ENCODE data around the gene NAV1. TPM values are rescaled to one million over a fixed set of nuclear protein-coding genes. Genes with fewer than 3 reads are reported as not detected.

NAV1 gene
- total and polyA plus RNA-seq, 2 donors (not counting 3 experiments of a cell fraction or from before 2014, with no cell fraction given), result 19.9 to 138 TPM

DNA sequence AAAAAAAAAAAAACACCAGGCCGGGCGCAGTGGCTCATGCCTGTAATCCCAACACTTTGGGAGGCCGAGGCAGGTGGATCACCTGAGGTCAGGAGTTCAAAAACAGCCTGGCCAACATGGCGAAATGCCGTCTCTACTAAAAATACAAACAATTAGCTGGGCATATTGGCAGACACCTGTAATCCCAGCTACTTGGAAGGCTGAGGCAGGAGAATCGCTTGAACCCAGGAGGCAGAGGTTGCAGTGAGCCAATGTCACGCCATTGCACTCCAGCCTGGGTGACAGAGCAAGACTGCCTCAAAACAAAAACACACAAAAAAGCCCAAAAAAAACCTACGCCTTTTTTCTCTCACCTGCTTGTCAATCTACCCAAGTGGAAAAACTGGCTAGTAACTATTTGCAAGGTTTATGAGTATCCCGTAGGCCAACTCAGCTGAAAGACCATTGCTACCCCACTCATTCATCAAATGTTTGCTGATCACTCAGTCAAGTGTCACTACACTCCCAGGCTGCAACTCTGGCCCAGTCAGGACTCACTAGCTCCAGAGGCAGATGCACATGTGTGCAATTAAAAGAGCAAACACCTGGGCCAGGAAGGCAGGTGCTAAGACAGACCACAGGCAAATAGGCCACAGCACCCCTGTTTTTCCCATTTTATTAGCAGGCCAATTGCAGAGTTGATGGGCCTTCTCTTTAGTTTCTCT is 34.0 kb upstream of the NAV1 start:
- dilution Hi-C loops (cut with MboI; ENCODE audit: extremely low pct_ligation_motif_present, low sequenced_read_pairs), result no loop called here
- peaks cover 67% of the 10 kb centered on the region for H3K79me2 ChIP-seq (ENCODE audit: control insufficient read depth, insufficient read depth, low read length)
- TF ChIP-seq POLR2AphosphoS5 (IDR thresholded peaks at IDR 0.05; ENCODE audit: insufficient read depth, low read depth, low read length) (no peak), GATA2 (IDR thresholded peaks at IDR 0.05; ENCODE audit: insufficient read depth, insufficient read length, low read depth, low read length) (no peak), MYC (IDR thresholded peaks at IDR 0.05; ENCODE audit: low read depth, low read length) (no peak)
- TF ChIP-seq, protein P1, sequence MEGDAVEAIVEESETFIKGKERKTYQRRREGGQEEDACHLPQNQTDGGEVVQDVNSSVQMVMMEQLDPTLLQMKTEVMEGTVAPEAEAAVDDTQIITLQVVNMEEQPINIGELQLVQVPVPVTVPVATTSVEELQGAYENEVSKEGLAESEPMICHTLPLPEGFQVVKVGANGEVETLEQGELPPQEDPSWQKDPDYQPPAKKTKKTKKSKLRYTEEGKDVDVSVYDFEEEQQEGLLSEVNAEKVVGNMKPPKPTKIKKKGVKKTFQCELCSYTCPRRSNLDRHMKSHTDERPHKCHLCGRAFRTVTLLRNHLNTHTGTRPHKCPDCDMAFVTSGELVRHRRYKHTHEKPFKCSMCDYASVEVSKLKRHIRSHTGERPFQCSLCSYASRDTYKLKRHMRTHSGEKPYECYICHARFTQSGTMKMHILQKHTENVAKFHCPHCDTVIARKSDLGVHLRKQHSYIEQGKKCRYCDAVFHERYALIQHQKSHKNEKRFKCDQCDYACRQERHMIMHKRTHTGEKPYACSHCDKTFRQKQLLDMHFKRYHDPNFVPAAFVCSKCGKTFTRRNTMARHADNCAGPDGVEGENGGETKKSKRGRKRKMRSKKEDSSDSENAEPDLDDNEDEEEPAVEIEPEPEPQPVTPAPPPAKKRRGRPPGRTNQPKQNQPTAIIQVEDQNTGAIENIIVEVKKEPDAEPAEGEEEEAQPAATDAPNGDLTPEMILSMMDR (IDR thresholded peaks at IDR 0.05; ENCODE audit: extremely low read depth in 1 of 2, insufficient read depth in 1 of 2, low read depth in 1 of 2, low read length in 2 of 2), result no peak
- BruUV-seq (replicated peaks), result no TSS peak
- no peak overlapping the region for H2AFZ ChIP-seq (ENCODE audit: low read depth, low read length)
- no peaks in the 10 kb centered on the region for H3K9me3 ChIP-seq (replicated peaks; ENCODE audit: control insufficient read depth, insufficient read depth, low read length)
- peak overlapping the region; percentile 81 for H3K4me2 ChIP-seq (ENCODE audit: insufficient read depth, low read length)
- CTCF ChIA-PET, result interaction anchor here (3.2 to 28.3 kb wide), 3 partner anchors 1 to 69 kb away, joined by 17 to 1317 read pairs (median 1317); partner anchors contain the start of gene CSRP1
- peak overlapping the region; percentile 49 for H3K9ac ChIP-seq (replicated peaks; ENCODE audit: extremely low read depth, insufficient read depth, low read length)
- no peaks in the 10 kb centered on the region for H3K9me1 ChIP-seq (replicated peaks; ENCODE audit: control insufficient read depth, extremely low read depth, insufficient read depth, low read length)
- POLR2A ChIA-PET, result interaction anchor here (0.9 to 7.8 kb wide), 5 partner anchors 9 to 34 kb away, joined by 3 to 124 read pairs (median 9); partner anchors contain the start of gene NAV1
- intact Hi-C loops (cut with micrococcal nuclease), result no loop called here
- DNase-seq (ENCODE audit: low read depth, low spot score) (no peak), FAIRE-seq (peak; percentile 4)
- peak overlapping the region in 1 of 3 experiments; percentile 84 for H3K4me3 ChIP-seq (replicated peaks in 1 of 3; ENCODE audit: insufficient read depth in 1 of 3, low read depth in 1 of 3, low read length in 3 of 3)
- no peaks in the 10 kb centered on the region for H3K36me3 ChIP-seq (ENCODE audit: control insufficient read depth in 2 of 2, extremely low read depth in 1 of 2, insufficient read depth in 2 of 2, low read length in 2 of 2)
- no peaks in the 10 kb centered on the region for H3K27me3 ChIP-seq (ENCODE audit: control insufficient read depth in 2 of 2, insufficient read depth in 2 of 2, low read length in 2 of 2)
- no peaks in the 10 kb centered on the region for H4K20me1 ChIP-seq (replicated peaks; ENCODE audit: control insufficient read depth, extremely low read depth, insufficient read depth, low read length)
- peaks cover 59% of the 10 kb centered on the region for H3K4me1 ChIP-seq (ENCODE audit: control insufficient read depth, extremely low read depth, insufficient read depth, low read length)
- H3K27ac ChIP-seq (ENCODE audit: insufficient read depth, low read depth, low read length), result peak overlapping the region; percentile 89
